Measurements from ENCODE around the gene PTPRN2. TPM values are rescaled to one million over a fixed set of nuclear protein-coding genes. Genes with fewer than 3 reads are reported as not detected.
A peak's percentile ranks its signal among the peaks of the same experiment; 100 is the strongest.

Gene PTPRN2
- total and polyA plus RNA-seq, 2 of the 13 experiments (the other 11 are each of a cell fraction or from before 2014, with no cell fraction given) = 2.5 to 24.2 TPM

DNA sequence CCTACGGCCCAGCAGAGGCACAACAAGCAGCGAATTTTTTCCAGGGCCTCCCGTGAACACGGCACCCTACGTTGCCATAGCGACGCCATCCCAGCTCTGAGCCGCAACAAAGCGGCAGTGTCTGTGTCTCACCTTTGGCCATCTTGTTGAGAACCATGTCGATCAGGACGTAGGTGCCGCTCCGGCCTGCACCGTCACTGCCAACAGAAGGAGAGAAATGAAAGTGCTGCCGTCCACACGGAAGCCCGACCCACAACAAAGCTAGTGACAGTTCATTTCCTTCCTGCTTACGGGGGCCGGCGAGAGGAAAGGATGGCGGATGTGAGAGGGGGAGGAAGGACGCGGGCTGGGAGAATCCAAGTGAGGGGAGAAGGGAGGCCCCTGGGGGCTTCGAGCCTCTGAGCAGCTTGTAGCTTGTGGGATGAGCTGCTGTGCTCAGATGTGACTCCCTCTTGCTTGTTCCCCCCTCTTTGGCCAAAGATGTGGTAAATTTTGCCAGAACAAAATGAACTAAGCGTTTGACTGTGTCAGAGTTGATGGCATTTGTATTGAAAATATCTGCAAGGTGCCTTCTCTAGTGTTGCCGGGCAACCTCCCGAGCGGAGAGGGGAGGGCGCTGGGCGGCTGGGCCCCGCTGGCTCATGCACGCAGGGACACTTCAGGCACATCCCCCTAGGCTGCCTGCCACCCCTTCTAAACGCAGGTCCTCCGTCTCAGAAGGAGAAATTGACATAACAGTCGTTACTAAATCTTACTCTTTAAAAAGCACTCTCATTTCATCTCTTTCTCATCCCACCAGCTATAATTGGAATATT is 1018.6 kb downstream of the PTPRN2 start (continued):
- TF ChIP-seq, protein P1, sequence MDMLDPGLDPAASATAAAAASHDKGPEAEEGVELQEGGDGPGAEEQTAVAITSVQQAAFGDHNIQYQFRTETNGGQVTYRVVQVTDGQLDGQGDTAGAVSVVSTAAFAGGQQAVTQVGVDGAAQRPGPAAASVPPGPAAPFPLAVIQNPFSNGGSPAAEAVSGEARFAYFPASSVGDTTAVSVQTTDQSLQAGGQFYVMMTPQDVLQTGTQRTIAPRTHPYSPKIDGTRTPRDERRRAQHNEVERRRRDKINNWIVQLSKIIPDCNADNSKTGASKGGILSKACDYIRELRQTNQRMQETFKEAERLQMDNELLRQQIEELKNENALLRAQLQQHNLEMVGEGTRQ (IDR thresholded peaks at IDR 0.05; ENCODE audit: low read depth, low read length) = no peak
- TF ChIP-seq, protein P1 (CRISPR knock-in tag; IDR thresholded peaks at IDR 0.05; ENCODE audit: borderline replicate concordance) = no peak
- TF ChIP-seq, protein P2, sequence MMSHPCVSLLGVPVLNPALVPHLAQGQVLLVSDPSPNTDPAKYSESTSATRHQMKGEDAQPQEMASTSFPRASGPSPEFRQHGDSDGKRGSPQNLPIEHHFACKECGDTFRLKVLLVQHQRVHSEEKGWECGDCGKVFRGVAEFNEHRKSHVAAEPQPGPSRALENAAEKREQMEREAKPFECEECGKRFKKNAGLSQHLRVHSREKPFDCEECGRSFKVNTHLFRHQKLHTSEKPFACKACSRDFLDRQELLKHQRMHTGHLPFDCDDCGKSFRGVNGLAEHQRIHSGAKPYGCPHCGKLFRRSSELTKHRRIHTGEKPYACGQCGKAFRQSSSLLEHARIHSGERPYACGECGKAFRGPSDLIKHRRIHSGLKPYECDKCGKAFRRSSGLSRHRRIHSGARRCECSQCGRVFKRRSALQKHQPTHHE (CRISPR knock-in tag; IDR thresholded peaks at IDR 0.05; ENCODE audit: borderline replicate concordance) = no peak
- TF ChIP-seq KDM6A (CRISPR knock-in tag; IDR thresholded peaks at IDR 0.05; ENCODE audit: low read depth) = no peak
- TF ChIP-seq SAP130 (CRISPR knock-in tag; IDR thresholded peaks at IDR 0.05; ENCODE audit: low read depth) = peak; percentile 66
- TF ChIP-seq, protein P3, sequence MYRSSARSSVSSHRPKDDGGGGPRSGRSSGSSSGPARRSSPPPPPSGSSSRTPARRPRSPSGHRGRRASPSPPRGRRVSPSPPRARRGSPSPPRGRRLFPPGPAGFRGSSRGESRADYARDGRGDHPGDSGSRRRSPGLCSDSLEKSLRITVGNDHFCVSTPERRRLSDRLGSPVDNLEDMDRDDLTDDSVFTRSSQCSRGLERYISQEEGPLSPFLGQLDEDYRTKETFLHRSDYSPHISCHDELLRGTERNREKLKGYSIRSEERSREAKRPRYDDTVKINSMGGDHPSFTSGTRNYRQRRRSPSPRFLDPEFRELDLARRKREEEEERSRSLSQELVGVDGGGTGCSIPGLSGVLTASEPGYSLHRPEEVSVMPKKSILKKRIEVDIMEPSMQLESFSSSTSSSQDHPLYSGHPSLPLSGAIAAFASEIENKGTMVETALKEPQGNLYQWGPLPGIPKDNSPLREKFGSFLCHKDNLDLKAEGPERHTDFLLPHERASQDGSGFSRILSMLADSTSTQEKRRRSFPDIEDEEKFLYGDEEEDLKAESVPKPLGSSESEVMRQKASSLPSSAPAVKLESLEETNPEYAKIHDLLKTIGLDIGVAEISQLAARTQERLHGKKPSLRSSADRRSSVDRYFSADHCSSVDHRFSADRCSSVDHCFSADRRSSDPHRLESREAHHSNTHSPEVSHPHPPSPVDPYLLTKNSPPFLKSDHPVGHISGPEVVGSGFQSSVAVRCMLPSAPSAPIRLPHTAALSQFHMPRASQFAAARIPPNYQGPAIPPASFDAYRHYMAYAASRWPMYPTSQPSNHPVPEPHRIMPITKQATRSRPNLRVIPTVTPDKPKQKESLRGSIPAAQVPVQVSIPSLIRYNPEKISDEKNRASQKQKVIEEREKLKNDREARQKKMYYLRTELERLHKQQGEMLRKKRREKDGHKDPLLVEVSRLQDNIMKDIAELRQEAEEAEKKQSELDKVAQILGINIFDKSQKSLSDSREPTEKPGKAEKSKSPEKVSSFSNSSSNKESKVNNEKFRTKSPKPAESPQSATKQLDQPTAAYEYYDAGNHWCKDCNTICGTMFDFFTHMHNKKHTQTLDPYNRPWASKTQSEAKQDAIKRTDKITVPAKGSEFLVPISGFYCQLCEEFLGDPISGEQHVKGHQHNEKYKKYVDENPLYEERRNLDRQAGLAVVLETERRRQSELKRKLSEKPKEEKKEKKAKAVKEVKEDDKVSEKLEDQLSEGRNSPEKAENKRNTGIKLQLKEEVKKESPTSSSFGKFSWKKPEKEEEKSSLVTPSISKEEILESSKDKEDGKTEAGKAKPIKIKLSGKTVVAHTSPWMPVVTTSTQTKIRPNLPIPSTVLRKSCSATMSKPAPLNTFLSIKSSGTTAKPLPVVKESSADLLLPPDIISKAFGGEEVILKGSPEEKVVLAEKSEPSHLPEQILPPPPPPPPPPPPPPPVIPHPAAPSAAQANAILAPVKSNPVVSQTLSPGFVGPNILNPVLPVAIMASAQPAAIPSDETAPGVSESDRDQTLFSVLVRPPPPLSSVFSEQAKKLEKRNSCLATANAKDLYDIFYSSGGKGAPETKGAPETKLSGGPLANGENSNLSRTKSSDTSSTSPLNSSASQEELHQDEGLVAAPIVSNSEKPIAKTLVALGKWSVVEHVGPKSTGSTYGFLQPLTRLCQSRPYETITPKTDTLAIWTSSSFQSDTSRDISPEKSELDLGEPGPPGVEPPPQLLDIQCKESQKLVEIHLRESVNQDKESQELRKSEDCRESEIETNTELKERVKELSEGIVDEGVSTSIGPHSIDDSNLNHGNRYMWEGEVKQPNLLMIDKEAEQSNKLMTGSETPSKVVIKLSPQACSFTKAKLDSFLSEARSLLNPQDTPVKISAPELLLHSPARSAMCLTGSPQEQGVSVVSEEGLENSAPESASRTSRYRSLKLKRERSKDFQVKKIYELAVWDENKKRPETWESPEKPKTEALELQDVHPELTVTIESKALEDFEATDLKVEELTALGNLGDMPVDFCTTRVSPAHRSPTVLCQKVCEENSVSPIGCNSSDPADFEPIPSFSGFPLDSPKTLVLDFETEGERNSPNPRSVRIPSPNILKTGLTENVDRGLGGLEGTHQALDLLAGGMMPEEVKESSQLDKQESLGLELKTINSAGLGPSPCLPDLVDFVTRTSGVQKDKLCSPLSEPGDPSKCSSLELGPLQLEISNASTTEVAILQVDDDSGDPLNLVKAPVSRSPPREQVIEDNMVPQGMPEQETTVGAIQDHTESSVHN (CRISPR knock-in tag; IDR thresholded peaks at IDR 0.05) = no peak
- TF ChIP-seq SP1 (IDR thresholded peaks at IDR 0.05) = no peak
- TF ChIP-seq SP1 (CRISPR knock-in tag; IDR thresholded peaks at IDR 0.05) = no peak
- TF ChIP-seq, protein P4, sequence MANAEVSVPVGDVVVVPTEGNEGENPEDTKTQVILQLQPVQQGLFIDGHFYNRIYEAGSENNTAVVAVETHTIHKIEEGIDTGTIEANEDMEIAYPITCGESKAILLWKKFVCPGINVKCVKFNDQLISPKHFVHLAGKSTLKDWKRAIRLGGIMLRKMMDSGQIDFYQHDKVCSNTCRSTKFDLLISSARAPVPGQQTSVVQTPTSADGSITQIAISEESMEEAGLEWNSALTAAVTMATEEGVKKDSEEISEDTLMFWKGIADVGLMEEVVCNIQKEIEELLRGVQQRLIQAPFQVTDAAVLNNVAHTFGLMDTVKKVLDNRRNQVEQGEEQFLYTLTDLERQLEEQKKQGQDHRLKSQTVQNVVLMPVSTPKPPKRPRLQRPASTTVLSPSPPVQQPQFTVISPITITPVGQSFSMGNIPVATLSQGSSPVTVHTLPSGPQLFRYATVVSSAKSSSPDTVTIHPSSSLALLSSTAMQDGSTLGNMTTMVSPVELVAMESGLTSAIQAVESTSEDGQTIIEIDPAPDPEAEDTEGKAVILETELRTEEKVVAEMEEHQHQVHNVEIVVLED (CRISPR knock-in tag; IDR thresholded peaks at IDR 0.05; ENCODE audit: borderline replicate concordance) = no peak
